ENCODE data around the gene LYPD8.

GRCh38 chr1:248691567-248692155, 63.9 kb downstream of the LYPD8 start:
- TF ChIP-seq CTCF (IDR thresholded peaks at IDR 0.05; ENCODE audit: low read length) = no peak
- no peak for TF ChIP-seq EZH2phosphoT487 (IDR thresholded peaks at IDR 0.05; ENCODE audit: low read length)
